ENCODE results near the gene CCT4.
A peak's percentile ranks its signal among the peaks of the same experiment; 100 is the strongest.

The CCT4 gene, protein sequence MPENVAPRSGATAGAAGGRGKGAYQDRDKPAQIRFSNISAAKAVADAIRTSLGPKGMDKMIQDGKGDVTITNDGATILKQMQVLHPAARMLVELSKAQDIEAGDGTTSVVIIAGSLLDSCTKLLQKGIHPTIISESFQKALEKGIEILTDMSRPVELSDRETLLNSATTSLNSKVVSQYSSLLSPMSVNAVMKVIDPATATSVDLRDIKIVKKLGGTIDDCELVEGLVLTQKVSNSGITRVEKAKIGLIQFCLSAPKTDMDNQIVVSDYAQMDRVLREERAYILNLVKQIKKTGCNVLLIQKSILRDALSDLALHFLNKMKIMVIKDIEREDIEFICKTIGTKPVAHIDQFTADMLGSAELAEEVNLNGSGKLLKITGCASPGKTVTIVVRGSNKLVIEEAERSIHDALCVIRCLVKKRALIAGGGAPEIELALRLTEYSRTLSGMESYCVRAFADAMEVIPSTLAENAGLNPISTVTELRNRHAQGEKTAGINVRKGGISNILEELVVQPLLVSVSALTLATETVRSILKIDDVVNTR

DNA sequence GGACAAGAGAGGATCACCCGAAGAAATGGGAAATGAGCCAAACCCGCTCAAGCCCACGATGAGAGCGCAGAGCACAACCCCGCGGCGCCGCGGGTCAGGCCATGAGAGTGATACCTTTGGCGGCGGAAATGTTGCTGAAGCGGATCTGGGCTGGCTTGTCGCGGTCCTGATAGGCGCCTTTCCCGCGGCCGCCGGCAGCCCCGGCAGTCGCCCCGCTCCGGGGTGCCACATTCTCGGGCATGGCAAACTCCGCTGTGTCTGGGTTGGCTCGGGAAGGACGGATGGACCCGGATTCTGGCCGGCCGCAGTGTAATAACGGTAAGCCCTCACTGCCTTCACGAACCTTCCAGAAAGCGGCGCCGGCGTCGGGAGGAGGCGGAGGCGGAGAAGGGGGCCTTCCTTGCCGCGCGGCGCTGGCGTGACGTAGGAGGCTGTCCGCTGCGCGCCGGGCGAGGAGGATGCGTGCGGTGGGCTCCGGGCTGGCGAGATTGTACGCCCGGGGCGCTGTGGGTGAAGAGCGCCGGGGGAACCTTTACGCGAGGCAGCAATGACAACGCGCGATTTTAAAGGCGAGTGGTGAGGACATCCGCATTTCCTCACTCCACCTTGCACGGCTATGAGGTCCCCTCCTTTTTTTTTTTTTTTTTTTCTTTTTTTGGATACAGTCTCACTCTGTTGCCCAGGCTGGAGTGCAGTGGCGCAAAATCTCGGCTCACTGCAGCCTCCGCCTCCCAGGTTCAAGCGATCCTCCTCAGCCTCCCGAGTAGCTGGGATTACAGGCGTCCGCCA is at the start of gene CCT4:
Gene CCT4, minus strand, starts transcription at position 390 of the 789 bp plus-strand sequence. Its CDS starts 149 bp downstream, at position 241.
- TF ChIP-seq, protein P1, sequence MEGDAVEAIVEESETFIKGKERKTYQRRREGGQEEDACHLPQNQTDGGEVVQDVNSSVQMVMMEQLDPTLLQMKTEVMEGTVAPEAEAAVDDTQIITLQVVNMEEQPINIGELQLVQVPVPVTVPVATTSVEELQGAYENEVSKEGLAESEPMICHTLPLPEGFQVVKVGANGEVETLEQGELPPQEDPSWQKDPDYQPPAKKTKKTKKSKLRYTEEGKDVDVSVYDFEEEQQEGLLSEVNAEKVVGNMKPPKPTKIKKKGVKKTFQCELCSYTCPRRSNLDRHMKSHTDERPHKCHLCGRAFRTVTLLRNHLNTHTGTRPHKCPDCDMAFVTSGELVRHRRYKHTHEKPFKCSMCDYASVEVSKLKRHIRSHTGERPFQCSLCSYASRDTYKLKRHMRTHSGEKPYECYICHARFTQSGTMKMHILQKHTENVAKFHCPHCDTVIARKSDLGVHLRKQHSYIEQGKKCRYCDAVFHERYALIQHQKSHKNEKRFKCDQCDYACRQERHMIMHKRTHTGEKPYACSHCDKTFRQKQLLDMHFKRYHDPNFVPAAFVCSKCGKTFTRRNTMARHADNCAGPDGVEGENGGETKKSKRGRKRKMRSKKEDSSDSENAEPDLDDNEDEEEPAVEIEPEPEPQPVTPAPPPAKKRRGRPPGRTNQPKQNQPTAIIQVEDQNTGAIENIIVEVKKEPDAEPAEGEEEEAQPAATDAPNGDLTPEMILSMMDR (IDR thresholded peaks at IDR 0.05; ENCODE audit: control insufficient read depth, insufficient read depth, low read depth, low read length, missing control alignments): no peak
- DNase-seq (ENCODE audit: low read depth): peak; percentile 25
- H3K4me3 ChIP-seq (ENCODE audit: control insufficient read depth, low read depth, low read length): peak within 1 kb of the TSS; percentile 87

DNA sequence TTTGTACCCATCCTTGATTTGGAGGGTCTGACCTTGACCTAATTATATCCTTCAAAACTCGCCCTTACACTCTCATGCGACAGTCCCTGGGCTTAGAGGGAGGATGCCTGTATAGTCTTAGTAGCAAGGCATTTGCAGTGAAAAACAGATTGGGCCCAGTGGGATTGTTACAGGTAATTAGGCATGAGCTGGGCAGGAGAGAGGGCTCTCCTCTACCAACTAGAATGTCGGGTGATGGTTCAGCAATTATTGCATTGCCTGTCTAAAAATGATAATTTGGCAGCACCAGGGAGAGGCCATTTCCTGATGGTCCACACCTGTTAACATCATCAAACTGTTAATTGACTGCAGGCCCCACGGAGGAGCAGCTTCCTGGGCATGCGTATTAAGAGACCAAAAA is 49.4 kb upstream of the CCT4 start:
- TF ChIP-seq, protein P1 (IDR thresholded peaks at IDR 0.05; ENCODE audit: control insufficient read depth, insufficient read depth, low read depth, low read length, missing control alignments): no peak

DNA sequence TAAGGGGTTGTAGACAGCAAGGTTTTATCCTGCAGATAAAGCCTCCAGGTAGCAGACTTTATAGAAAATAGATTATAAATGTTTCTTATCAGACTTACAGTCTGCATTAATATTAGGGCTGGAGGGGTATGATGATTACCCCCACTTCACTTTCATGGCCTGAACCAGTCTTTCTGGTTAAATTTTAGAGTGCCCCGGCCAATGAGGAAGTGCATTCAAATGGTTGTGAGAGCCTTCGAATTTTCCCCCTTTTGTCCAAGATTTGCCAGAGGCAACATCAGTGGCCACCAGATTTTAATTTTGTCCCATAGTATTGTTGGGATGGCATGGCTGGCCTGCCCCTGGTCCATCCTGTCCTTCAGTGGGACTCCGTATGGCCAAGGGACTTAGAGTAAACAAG is 48.6 kb upstream of the CCT4 start:
- no peak overlapping the region for H3K4me3 ChIP-seq (ENCODE audit: control insufficient read depth, low read depth, low read length)
- DNase-seq (ENCODE audit: low read depth): no peak
- TF ChIP-seq, protein P1 (IDR thresholded peaks at IDR 0.05; ENCODE audit: control insufficient read depth, insufficient read depth, low read depth, low read length, missing control alignments): no peak

More for the DNA sequence above, 49.4 kb upstream of the CCT4 start:
- DNase-seq (ENCODE audit: low read depth): no peak
- no peak overlapping the region for H3K4me3 ChIP-seq (ENCODE audit: control insufficient read depth, low read depth, low read length)

DNA sequence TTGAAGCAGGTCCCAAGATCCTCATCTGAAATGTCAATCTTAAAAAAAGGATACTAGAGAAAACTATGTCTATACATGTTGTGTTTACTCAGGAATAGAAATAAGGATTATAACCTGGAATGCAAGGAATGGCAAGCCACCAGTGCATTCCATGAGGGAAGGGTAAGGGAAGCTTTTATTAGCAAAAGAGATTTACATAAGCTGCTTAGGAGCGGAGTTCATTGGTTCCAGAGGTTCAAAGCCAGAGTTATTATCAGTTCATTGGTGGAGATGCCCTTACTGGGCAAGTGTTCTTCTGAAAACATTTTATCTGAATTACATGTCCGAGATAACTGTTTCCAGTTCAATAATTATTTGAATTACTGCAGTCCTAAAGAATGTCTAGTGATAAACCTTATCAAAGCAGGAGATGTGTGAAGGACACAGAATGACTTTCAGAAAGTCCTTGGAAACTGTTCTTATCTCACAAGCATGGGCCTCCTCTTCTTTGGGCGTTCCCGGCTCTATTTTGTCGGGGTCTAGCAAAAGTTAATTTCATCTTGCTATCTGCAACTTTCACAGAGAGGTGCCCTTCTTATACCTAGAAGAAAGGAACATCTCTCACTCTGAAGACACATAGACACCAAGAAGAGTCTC is 40.5 kb upstream of the CCT4 start:
- TF ChIP-seq, protein P1 (IDR thresholded peaks at IDR 0.05; ENCODE audit: control insufficient read depth, insufficient read depth, low read depth, low read length, missing control alignments): no peak
- no peak overlapping the region for H3K4me3 ChIP-seq (ENCODE audit: control insufficient read depth, low read depth, low read length)
- no peak for DNase-seq (ENCODE audit: low read depth)

DNA sequence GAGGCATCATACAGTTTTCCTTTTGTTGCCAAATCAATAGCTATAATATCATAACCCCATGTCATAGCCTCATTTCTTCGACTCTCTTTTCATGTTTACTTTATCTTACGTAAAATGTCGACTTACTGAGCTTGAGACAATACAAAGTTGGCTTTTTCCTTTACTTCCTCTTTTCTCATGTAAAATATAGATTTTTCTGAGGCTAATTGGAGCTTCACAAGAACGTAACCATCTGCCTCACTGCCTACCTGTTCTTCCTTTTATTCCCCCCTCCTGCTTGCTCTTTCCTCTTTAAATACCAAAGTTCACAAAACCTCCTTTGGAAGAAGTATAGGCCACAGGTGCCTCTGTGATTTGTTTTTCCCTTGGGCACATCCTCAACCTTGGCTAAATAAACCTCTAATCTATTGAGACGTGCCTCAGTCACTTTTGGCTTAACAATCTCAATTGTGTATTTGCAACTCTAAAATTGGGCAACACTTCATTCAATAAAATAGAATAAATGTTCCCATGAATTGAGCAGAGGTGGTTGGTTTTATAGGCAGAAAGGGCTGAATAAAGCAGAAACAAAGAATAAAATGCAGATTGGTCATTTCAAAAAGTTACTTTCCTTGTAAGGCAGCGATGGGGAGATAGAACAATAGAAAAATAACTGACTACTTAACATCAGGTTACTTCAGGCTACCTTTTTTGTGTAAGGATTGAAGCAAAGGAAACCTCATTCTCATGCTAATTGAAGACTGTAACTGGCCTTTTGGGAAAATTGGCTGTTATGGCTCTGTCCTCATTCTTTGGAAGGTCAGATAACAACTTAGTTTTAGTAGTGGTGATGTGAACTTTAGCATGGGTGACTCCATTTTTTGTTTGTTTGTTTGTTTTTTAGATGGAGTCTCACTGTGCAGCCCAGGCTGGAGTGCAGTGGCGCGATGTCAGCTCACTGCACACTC is 38.3 kb upstream of the CCT4 start:
- H3K4me3 ChIP-seq (ENCODE audit: control insufficient read depth, low read depth, low read length): no peak overlapping the region
- TF ChIP-seq, protein P1 (IDR thresholded peaks at IDR 0.05; ENCODE audit: control insufficient read depth, insufficient read depth, low read depth, low read length, missing control alignments): no peak
- no peak for DNase-seq (ENCODE audit: low read depth)

Measured in AG09309 (cell line).